H9 (cell line): ENCODE measurements around the gene PCDH9. TPM values are rescaled to one million over a fixed set of nuclear protein-coding genes. Genes with fewer than 3 reads are reported as not detected.

ENCODE experiments used
- DNase-seq: peaks from one replicate; pipeline ENCODE4 v3.0.0-alpha.2; 2017
- H2AFZ ChIP-seq: one replicate; pipeline ENCODE4 v1.6.1; 2013; ENCODE audit warnings: mild to moderate bottlenecking, low read length, control low read depth, moderate library complexity
- H2AK5ac ChIP-seq: 2 replicates; pipeline ENCODE4 v1.6.1; 2013; ENCODE audit warnings: low read length, control low read depth, mixed read lengths; ENCODE audit not compliant: insufficient read length
- H2BK120ac ChIP-seq: one replicate; pipeline ENCODE4 v1.6.1; 2013; ENCODE audit warnings: low read depth, mild to moderate bottlenecking, low read length, control low read depth, inconsistent platforms; ENCODE audit not compliant: poor library complexity, severe bottlenecking
- H2BK12ac ChIP-seq: 2 replicates; pipeline ENCODE4 v1.6.1; 2013; ENCODE audit warnings: low read length, control low read depth, mixed read lengths, low read depth; ENCODE audit not compliant: insufficient read length
- H2BK15ac ChIP-seq: 2 replicates; pipeline ENCODE4 v1.6.1; 2013; ENCODE audit warnings: low read depth, low read length, control low read depth
- H2BK20ac ChIP-seq: one replicate; pipeline ENCODE4 v1.6.1; 2013; ENCODE audit warnings: low read depth, mild to moderate bottlenecking, low read length, control low read depth, inconsistent platforms; ENCODE audit not compliant: poor library complexity, severe bottlenecking
- H2BK5ac ChIP-seq: 2 replicates; pipeline ENCODE4 v1.6.1; 2013; ENCODE audit warnings: low read length, control low read depth, mixed read lengths; ENCODE audit not compliant: insufficient read length
- H3K14ac ChIP-seq: 2 replicates; pipeline ENCODE4 v1.6.1; 2013; ENCODE audit warnings: low read length, control low read depth; ENCODE audit not compliant: insufficient read depth
- H3K18ac ChIP-seq: 2 replicates; pipeline ENCODE4 v1.6.1; 2013; ENCODE audit warnings: low read depth, mild to moderate bottlenecking, mixed read lengths, low read length, control low read depth; ENCODE audit not compliant: insufficient read length
- H3K23ac ChIP-seq: 2 replicates; pipeline ENCODE4 v1.6.1; 2013; ENCODE audit warnings: low read length, control low read depth, mixed read lengths, low read depth; ENCODE audit not compliant: insufficient read length
- H3K23me2 ChIP-seq: 2 replicates; pipeline ENCODE4 v1.6.1; 2013; ENCODE audit warnings: low read depth, mild to moderate bottlenecking, mixed read lengths, low read length, control low read depth; ENCODE audit not compliant: insufficient read length, poor library complexity, severe bottlenecking
- H3K27ac ChIP-seq: 2 replicates; pipeline ENCODE4 v1.5.1; 2013; ENCODE audit warnings: low read length, control low read depth, mixed read lengths, low read depth; ENCODE audit not compliant: insufficient read length
- H3K27me3 ChIP-seq: 2 replicates; pipeline ENCODE4 v1.6.1; 2013; ENCODE audit warnings: low read length, control low read depth, inconsistent platforms; ENCODE audit not compliant: insufficient read depth
- H3K4ac ChIP-seq: 2 replicates; pipeline ENCODE4 v1.6.1; 2013; ENCODE audit warnings: low read depth, mild to moderate bottlenecking, control low read depth, inconsistent platforms, low read length, moderate library complexity
- H3K4me1 ChIP-seq: 2 replicates; pipeline ENCODE4 v1.6.1; 2013; ENCODE audit warnings: low read length, control low read depth, inconsistent platforms; ENCODE audit not compliant: insufficient read depth
- H3K4me2 ChIP-seq: 2 replicates; pipeline ENCODE4 v1.6.1; 2013; ENCODE audit warnings: low read length, control low read depth, mixed read lengths; ENCODE audit not compliant: insufficient read length, insufficient read depth
- H3K56ac ChIP-seq: 2 replicates; pipeline ENCODE4 v1.6.1; 2013; ENCODE audit warnings: low read depth, mild to moderate bottlenecking, mixed read lengths, low read length, control low read depth; ENCODE audit not compliant: insufficient read length
- H3K79me1 ChIP-seq: 2 replicates; pipeline ENCODE4 v1.6.1; 2013; ENCODE audit warnings: low read depth, mild to moderate bottlenecking, moderate library complexity, low read length, control low read depth, inconsistent platforms; ENCODE audit not compliant: insufficient read depth, poor library complexity, severe bottlenecking
- H3K79me2 ChIP-seq: 2 replicates; pipeline ENCODE4 v1.6.1; 2013; ENCODE audit warnings: low read length, control low read depth, inconsistent platforms; ENCODE audit not compliant: insufficient read depth
- H3K9ac ChIP-seq: 2 replicates; pipeline ENCODE4 v1.6.1; 2013; ENCODE audit warnings: low read length, control low read depth, mixed read lengths; ENCODE audit not compliant: insufficient read length; ENCODE audit errors: extremely low read depth
- H3K9me3 ChIP-seq: one replicate; pipeline ENCODE4 v1.6.1; 2013; ENCODE audit warnings: low read depth, low read length, inconsistent platforms; ENCODE audit not compliant: control insufficient read depth
- H3T11ph ChIP-seq: one replicate; pipeline ENCODE4 v1.6.1; 2013; ENCODE audit warnings: mild to moderate bottlenecking, low read length, control low read depth, inconsistent platforms
- H4K20me1 ChIP-seq: one replicate; pipeline ENCODE4 v1.6.1; 2013; ENCODE audit not compliant: control insufficient read depth, insufficient read length, insufficient read depth
- H4K5ac ChIP-seq: 2 replicates; pipeline ENCODE4 v1.6.1; 2013; ENCODE audit warnings: low read depth, mild to moderate bottlenecking, mixed read lengths, low read length, control low read depth; ENCODE audit not compliant: insufficient read length
- H4K8ac ChIP-seq: replicated peaks from 2 replicates; pipeline ENCODE4 v1.6.1; 2013; ENCODE audit warnings: low read length, control low read depth, mixed read lengths, low read depth; ENCODE audit not compliant: insufficient read length
- H4K91ac ChIP-seq: 2 replicates; pipeline ENCODE4 v1.6.1; 2013; ENCODE audit warnings: low read depth, mild to moderate bottlenecking, moderate library complexity, mixed read lengths, low read length, control low read depth; ENCODE audit not compliant: insufficient read length
- H3K27ac Mint-ChIP-seq, 3 experiments: 2 replicates in 2 of 3; 3 replicates in 1 of 3; pipeline ENCODE4 v1.8.0; 2020 to 2021; ENCODE audit warnings: mixed read lengths in 3 of 3, mild to moderate bottlenecking in 1 of 3, moderate library complexity in 1 of 3
- H3K27me3 Mint-ChIP-seq: 2 replicates; pipeline ENCODE4 v1.8.0; 2021; ENCODE audit warnings: low read depth, mild to moderate bottlenecking, moderate library complexity, mixed read lengths
- H3K36me3 Mint-ChIP-seq, 3 experiments: 2 replicates in 2 of 3; 3 replicates in 1 of 3; pipeline ENCODE4 v1.8.0; 2020 to 2021; ENCODE audit warnings: low read depth in 3 of 3, mixed read lengths in 3 of 3; ENCODE audit not compliant: insufficient read depth in 1 of 3
- H3K4me1 Mint-ChIP-seq, 2 experiments: 2 replicates each; pipeline ENCODE4 v1.8.0; 2020; ENCODE audit warnings: mixed read lengths in 2 of 2
- H3K4me3 Mint-ChIP-seq, 2 experiments: 2 replicates in 1 of 2; 3 replicates in 1 of 2; pipeline ENCODE4 v1.8.0; 2020 to 2021; ENCODE audit warnings: mild to moderate bottlenecking in 2 of 2, mixed read lengths in 2 of 2, moderate library complexity in 1 of 2
- H3K9me3 Mint-ChIP-seq, 2 experiments: 2 replicates in 1 of 2; 3 replicates in 1 of 2; pipeline ENCODE4 v1.8.0; 2020; ENCODE audit warnings: mild to moderate bottlenecking in 2 of 2, mixed read lengths in 2 of 2, moderate library complexity in 1 of 2
- WGBS: extraction: QIAGEN DNeasy Blood & Tissue Kit; methylation state at CpG from one replicate; pipeline ENCODE4 v1.1.7; 2013; ENCODE audit warnings: missing lambda C conversion rate, low lambda C conversion rate, mixed read lengths; ENCODE audit not compliant: insufficient read length; ENCODE audit errors: extremely low coverage; 5-methylcytosine and 5-hydroxymethylcytosine counted together
- total RNA-seq: library from RNA; stranded (reverse); gene quantifications from 2 replicates; pipeline ENCODE4 v1.2.1, GENCODE V29; 2021
- TF ChIP-seq, protein P1 (sequence below): fragments of 200-600 bp; sonication (generic); conservative IDR thresholded peaks from 3 replicates; pipeline ENCODE4 v1.8.0; 2021; ENCODE audit warnings: antibody characterized with exemption, mild to moderate bottlenecking

Gene PCDH9
- total RNA-seq, 1 experiment from 2014 or later: 0.11 TPM

DNA sequence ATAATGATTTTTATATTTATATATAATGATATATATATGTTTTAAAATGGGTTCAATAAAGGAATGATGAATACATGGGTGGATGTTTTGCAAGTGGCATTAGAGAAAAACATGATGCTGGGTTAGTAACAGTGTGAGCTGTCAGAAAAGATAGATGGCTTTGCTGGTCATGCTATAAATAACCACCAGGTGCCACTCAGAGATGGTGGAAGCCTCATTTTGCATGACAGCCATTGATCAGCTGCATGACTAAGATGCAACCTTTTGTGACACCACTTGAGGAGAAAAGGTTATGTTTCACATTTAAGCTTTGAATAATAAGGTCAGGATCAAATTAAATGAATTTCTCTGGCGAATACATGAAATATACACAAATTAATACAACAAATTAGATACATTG is 737.7 kb downstream of the PCDH9 start:
- Histone ChIP-seq H4K20me1 (no peaks in the 10 kb centered on the region), H3K9ac (no peak overlapping the region), H3K9me3 (no peaks in the 10 kb centered on the region), H3K56ac (no peak overlapping the region), H4K8ac (no peak overlapping the region), H2BK20ac (no peak overlapping the region), H3K4me2 (no peak overlapping the region), H2BK12ac (no peak overlapping the region), H3T11ph (no peak overlapping the region), H2AFZ (no peak overlapping the region), H3K14ac (no peak overlapping the region), H3K4me1 (no peaks in the 10 kb centered on the region), H2BK120ac (no peak overlapping the region), H2BK5ac (no peak overlapping the region), H3K27ac (no peak overlapping the region), H4K5ac (no peak overlapping the region), H3K23ac (no peak overlapping the region), H2AK5ac (no peak overlapping the region), H3K79me2 (no peaks in the 10 kb centered on the region), H3K23me2 (no peaks in the 10 kb centered on the region), H2BK15ac (no peak overlapping the region), H4K91ac (no peak overlapping the region), H3K18ac (no peak overlapping the region), H3K4ac (no peak overlapping the region), H3K79me1 (no peaks in the 10 kb centered on the region), H3K27me3 (no peaks in the 10 kb centered on the region)
- WGBS: no CpG with 5 or more reads among the region's 1 CpG
- Mint-ChIP-seq H3K9me3 (no peaks in the 10 kb centered on the region), H3K27ac (no peak overlapping the region), H3K36me3 (no peaks in the 10 kb centered on the region), H3K4me1 (peaks cover 2 to 4% of the 10 kb centered on the region in 2 experiments; a peak in 1 of 4 replicates), H3K27me3 (no peaks in the 10 kb centered on the region), H3K4me3 (no peak overlapping the region)
- TF ChIP-seq, protein P1, sequence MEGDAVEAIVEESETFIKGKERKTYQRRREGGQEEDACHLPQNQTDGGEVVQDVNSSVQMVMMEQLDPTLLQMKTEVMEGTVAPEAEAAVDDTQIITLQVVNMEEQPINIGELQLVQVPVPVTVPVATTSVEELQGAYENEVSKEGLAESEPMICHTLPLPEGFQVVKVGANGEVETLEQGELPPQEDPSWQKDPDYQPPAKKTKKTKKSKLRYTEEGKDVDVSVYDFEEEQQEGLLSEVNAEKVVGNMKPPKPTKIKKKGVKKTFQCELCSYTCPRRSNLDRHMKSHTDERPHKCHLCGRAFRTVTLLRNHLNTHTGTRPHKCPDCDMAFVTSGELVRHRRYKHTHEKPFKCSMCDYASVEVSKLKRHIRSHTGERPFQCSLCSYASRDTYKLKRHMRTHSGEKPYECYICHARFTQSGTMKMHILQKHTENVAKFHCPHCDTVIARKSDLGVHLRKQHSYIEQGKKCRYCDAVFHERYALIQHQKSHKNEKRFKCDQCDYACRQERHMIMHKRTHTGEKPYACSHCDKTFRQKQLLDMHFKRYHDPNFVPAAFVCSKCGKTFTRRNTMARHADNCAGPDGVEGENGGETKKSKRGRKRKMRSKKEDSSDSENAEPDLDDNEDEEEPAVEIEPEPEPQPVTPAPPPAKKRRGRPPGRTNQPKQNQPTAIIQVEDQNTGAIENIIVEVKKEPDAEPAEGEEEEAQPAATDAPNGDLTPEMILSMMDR: peak; percentile 69
- peak; percentile 37 for DNase-seq
